Measurements from ENCODE around the gene KCNIP4. TPM values are rescaled to one million over a fixed set of nuclear protein-coding genes. Genes with fewer than 3 reads are reported as not detected.

KCNIP4 gene
- total RNA-seq, 1 donor from 2014 or later, result not detected

GRCh38 chr4:21535898-21536297 lies 412.7 kb downstream of the KCNIP4 start:
- TF ChIP-seq CTCF (IDR thresholded peaks at IDR 0.05), result no peak
- H3K27me3 Mint-ChIP-seq, result no peaks in the 10 kb centered on the region
- CTCF ChIA-PET, result no interaction called here

GRCh38 chr4:21531048-21531447 lies 417.5 kb downstream of the KCNIP4 start:
- no peaks in the 10 kb centered on the region for H3K27me3 Mint-ChIP-seq
- no peaks in the 10 kb centered on the region for H3K4me1 Mint-ChIP-seq
- no peak overlapping the region for H3K27ac Mint-ChIP-seq
- TF ChIP-seq CTCF (IDR thresholded peaks at IDR 0.05), result no peak
- POLR2A ChIA-PET, result no interaction called here
- intact Hi-C loops (cut with micrococcal nuclease), result no loop called here
- CTCF ChIA-PET, result no interaction called here
- peaks cover 5% of the 10 kb centered on the region for H3K9me3 Mint-ChIP-seq
- no peak overlapping the region for H3K4me3 Mint-ChIP-seq
- H3K36me3 Mint-ChIP-seq (ENCODE audit: low read depth), result no peaks in the 10 kb centered on the region
- DNase-seq, result no peak
- ATAC-seq (ENCODE audit: low read depth), result no peak

More at GRCh38 chr4:21535898-21536297, 412.7 kb downstream of the KCNIP4 start:
- POLR2A ChIA-PET, result no interaction called here
- Mint-ChIP-seq H3K9me3 (peaks cover 3% of the 10 kb centered on the region), H3K4me1 (no peaks in the 10 kb centered on the region), H3K4me3 (no peak overlapping the region), H3K36me3 (ENCODE audit: low read depth) (no peaks in the 10 kb centered on the region), H3K27ac (no peak overlapping the region)
- intact Hi-C loops (cut with micrococcal nuclease), result no loop called here
- no peak for DNase-seq
- ATAC-seq (ENCODE audit: low read depth), result no peak

GRCh38 chr4:21529214-21529613 lies 419.4 kb downstream of the KCNIP4 start:
- no peaks in the 10 kb centered on the region for H3K4me1 Mint-ChIP-seq
- TF ChIP-seq CTCF (IDR thresholded peaks at IDR 0.05), result no peak
- no peaks in the 10 kb centered on the region for H3K36me3 Mint-ChIP-seq (ENCODE audit: low read depth)
- DNase-seq, result no peak
- no peak overlapping the region for H3K4me3 Mint-ChIP-seq
- POLR2A ChIA-PET, result no interaction called here
- peaks cover 5% of the 10 kb centered on the region for H3K9me3 Mint-ChIP-seq
- no peak for ATAC-seq (ENCODE audit: low read depth)
- intact Hi-C loops (cut with micrococcal nuclease), result no loop called here
- H3K27me3 Mint-ChIP-seq, result no peaks in the 10 kb centered on the region
- no peak overlapping the region for H3K27ac Mint-ChIP-seq
- CTCF ChIA-PET, result no interaction called here

GRCh38 chr4:21522296-21522695 lies 426.3 kb downstream of the KCNIP4 start:
- Mint-ChIP-seq H3K9me3 (peaks cover 12% of the 10 kb centered on the region), H3K4me3 (no peak overlapping the region), H3K27ac (no peak overlapping the region), H3K4me1 (no peaks in the 10 kb centered on the region), H3K36me3 (ENCODE audit: low read depth) (no peaks in the 10 kb centered on the region), H3K27me3 (no peaks in the 10 kb centered on the region)
- POLR2A ChIA-PET, result no interaction called here
- CTCF ChIA-PET, result no interaction called here
- ATAC-seq (ENCODE audit: low read depth) (no peak), DNase-seq (no peak)
- no peak for TF ChIP-seq CTCF (IDR thresholded peaks at IDR 0.05)
- intact Hi-C loops (cut with micrococcal nuclease), result no loop called here

GRCh38 chr4:21517126-21517859 lies 431.3 kb downstream of the KCNIP4 start:
- ChIA-PET CTCF (no interaction called here), POLR2A (no interaction called here)
- Mint-ChIP-seq H3K27ac (no peak overlapping the region), H3K4me3 (no peak overlapping the region), H3K27me3 (no peaks in the 10 kb centered on the region), H3K4me1 (no peaks in the 10 kb centered on the region), H3K36me3 (ENCODE audit: low read depth) (no peaks in the 10 kb centered on the region), H3K9me3 (peaks cover 8% of the 10 kb centered on the region)
- intact Hi-C loops (cut with micrococcal nuclease), result no loop called here
- TF ChIP-seq CTCF (IDR thresholded peaks at IDR 0.05), result no peak
- no peak for DNase-seq
- ATAC-seq (ENCODE audit: low read depth), result no peak
